CD4-positive, alpha-beta T cell treated with Interleukin-1 beta for 1 hour (primary cell): ENCODE results near the gene NOL4L.
"Not testable (repeated sequence)": the region's sequence is repeated elsewhere in the genome, so short reads cannot be mapped to it uniquely, and the experiment has no call there.

ENCODE experiments used
- DNase-seq, 2 donors: peaks; one replicate each; pipeline ENCODE4 v3.0.0-alpha.2; 2020 to 2022

NOL4L gene

DNA sequence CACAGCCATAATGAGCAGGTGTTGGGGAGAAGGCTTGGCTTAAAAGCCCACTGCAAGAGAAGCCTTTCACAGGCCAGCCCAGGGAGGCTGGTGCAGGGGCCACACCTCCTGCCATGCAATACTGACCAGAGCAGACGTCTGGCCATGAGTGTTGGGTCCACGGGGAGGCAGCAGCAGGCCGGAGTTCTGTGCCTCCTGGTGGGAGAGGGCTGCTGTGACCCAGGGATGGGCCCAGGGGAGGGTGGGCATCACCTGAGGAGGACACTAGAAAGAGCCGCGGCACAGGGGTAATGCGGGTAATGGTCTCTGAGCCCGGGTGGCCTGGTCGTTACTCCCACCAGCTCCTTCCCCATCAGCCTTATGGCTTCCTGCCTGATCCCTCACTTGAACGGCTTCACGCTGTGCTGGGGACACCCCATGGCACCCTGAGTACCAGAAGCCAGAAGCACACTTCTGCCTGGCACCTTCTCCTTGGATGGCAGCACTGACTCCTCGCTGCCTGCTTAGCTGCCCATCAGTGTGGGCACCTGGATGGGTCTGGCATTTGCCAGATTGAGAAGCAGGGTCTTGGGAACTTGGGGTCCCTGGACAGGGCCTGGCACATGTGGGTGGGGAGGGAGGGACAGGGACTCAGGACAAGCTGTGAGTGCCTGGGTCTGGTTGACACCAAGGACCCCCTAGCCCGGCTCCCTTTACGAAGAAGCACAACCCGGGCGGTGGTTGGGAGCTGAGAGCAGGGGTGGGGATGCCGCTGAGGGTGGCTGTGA lies 118.2 kb downstream of the NOL4L start:
- DNase-seq: no peak

DNA sequence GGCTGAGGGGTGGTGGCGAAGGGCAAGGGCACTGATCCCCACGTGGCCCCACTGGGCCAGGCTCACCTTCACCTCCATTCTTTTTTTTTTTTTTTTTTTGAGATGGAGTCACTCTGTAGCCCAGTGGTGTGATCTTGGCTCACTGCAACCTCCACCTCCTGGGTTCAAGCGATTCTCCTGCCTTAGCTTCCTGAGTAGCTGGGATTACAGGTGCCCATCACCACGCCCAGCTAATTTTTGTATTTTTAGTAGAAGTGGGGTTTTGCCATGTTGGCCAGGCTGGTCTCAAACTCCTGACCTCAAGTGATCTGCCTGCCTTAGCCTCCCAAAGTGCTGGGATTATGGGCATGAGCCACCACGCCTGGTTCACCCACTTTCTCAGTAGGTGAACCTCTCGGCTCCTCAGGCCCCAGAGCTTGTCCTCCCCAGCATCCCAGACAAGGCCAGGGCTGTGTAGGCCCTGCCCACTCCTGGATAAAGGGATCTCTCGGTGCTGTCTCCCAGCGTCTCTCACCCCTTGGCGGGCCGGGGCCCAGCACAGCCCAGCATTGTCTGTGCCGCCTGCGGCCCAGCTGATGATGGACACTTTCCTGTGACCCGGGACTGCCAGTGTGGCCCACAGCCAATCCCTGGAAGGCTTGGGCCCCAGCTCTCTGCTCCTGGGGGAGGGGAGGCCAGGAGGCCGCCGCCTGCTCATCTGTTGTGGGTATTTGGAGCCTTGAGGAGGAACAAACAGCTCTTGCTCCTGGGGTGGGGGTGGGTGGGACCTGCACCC lies 119.0 kb downstream of the NOL4L start:
- DNase-seq: not testable (repeated sequence)

DNA sequence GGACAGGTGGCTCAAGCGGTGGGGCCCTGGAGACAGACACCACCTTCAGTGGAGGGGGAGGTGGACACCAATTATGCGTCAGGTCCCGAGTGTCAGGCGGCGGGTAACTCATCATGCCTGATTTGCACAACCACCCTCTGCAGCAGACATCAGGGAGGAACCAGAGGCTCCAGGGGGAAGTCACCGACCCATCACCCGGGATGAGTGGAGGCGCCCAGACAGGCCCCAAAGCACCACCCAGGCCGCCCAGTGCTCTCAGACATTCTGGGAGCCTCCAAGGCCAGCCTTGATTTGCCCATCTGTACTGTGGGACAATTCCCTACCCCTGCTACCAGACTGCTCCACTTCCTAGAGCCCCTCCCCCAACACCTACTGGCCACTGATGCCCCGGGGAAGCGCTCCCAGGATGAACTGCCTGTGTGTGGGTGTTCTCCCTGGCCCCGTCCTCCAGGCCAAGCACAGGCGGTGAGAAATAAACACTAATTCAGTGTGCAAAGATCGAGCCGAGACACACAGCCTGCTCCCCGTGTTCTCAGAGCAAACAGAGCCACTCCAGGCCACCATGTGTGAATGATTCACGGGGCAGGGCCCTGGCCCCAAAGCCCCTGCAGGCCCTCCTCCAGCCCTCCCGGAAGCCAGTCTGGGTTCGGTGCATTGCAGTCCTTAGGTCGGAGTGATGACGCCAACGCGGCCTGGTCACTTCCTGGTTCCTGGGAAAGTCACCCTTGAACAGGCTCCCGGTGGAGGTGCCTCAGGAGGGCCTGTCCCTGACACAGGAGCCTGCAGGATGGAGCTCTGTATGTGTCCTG lies 119.8 kb downstream of the NOL4L start:
- no peak for DNase-seq

DNA sequence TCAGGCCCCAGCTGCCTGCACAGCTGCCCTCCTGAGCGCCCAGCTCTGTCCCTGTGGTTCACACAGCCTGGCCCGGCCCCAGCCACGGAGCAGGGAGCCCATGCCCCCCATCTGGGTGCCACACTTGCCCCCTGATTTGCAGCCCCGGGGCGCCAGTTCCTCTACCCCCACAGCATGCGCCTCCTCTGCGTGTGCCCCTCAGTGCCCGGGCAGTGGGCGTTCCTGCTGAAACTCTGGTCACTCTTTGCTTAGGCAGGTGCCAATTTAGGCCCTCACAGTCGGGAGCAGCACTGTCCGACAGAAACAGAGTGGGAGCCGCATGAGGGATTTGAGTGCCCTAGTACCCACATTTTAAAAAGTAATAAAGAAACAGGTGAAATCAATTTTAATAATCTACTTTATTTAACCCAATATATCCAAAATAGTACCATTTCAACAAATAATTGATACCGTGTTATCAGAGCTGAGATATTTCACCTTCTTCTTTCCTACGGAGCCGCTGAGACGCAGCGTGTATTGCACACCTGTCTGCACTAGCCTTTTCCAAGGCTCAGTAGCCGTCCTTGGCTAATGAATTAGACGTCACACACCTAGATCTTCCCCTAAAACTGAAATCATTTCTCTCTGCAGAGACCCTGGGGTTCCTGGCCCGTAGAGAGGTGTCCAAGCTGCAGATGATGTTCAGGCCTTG lies 120.6 kb downstream of the NOL4L start:
- no peak for DNase-seq

DNA sequence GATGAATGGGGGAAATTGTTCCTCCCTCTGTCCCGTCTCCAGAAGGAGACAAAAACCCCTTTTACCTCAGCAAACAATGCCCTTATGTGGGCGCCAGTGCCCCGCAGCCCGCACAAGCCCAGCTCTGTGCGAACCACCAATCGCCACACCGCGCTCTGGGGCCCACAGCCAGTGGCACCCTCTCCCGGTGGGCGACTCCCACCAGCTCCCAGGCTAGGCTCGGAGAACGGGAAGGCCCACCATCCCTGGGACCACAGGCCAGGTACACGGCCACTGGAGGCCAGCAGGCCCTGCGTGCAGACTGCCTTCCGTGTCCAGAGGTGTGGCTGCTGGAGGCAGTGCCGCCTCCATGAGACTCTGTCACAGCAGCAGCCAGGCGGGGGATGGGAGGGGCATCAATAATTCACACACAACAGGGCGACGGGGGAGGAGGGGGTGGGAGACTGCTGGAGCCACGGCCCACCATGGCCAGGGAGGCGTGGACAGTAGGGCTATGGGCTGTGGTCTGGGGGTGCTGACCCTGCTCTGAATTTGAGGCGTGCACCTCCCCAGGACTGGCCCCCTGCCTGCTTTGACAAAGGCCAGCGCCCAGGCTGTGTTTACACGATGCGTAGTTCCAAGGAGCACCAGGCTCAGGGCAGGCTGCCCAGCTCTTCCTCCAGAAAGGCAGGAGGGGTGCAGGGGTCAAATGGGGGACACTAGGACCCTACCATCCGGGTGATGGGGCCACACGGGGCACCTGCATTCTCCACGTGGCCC lies 121.3 kb downstream of the NOL4L start:
- no peak for DNase-seq

DNA sequence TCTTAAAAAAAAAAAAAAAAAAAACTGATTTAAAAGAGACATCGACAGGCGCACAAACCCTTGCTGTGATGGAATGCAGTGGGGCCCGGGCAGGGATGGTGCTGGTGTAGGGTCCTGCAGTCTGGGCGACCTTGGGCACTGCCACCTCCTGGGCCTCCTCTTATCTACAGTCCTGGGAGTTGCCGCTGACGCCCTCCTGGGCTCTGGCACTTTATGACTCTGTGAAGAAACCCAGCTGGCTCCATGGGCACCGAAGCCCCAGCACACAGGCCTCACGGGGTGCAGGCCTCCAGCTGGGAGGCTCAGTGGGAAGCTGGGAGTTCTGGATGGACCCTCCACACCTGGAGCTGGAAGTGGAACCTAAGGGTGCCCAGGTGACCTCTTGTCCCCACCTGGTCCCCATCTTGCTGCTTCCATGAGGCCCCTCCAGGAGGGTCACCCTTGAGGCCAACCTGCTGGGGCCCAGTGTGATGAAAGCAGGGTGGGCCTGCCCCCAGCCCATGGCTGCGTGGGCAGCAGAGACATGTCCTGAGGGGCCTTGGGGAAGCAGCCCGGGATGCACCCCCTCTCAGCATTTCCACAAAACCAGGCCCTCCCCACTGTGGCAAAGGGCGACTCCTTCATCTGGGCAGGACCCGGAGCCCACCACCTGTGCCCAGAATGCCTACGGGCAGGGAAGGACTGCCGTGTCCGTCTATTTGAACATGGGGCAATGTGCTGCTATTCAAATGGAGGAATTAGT lies 122.1 kb downstream of the NOL4L start:
- no peak for DNase-seq

DNA sequence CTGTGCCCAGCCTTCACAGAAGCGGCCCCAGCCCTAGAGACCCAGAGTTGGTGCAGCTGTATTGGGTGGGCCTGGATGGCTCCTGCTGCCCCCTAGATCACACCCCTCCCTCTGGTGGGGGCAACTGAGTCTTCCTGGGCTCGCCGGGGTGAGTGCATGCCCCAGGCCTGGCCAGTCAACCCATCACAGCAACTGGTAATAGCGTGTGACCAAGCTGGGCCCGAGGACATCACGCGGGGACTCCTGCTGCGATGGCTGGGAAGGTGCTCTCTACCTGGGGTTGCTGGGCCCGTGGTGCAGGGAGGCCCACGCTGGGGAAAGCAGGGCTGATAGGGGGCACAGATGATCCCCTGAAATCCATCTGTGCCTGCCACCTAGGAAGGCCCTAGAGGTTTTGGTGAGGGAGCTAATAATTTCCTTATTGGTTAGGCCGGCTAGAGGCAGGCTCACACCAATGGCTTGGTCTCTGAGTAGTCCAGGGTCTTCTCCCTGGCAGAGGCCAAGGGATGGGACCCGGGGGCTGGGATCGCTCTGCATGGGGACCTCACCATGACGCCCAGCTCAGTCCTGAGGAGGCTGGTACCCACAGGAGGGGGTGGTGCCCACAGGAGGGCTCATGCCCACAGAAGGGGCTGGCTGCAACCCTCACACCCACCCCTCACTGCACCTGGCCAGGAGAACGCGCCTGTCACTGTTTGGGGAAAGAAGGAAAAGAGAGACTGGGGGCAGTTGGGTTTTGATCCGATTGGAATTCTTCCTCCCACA lies 123.1 kb downstream of the NOL4L start:
- DNase-seq: no peak

DNA sequence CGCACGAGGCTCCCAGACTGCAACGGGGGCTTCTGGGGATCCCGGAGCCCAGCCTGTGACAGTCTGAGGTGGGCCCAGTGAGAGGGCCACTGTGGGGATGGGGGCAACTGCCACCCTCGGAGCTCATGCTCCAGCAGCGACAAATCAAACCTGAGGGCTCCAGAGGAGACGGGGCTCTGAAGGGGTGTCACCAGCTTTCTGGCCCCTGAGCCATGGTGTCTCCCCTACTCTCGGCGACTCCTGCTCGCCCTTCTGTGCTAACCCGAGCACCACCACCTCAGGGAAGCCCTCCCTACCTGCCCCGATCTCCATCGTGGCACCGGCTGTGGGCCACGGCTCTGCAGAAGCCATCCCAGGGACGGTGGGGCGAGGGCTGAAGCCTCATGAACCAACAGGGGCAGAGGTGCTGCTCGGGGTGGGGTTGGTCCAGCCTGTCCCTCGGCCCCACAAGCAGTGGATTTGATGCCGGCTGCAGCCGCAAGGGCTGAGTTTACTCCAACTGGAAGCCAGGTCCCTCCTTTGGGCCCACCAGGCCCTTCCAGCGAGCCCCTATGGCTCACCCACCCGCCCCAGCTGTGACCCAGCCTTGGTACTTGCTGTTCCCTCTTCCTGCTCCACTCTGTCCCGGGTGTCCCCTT lies 124.3 kb downstream of the NOL4L start:
- no peak for DNase-seq

DNA sequence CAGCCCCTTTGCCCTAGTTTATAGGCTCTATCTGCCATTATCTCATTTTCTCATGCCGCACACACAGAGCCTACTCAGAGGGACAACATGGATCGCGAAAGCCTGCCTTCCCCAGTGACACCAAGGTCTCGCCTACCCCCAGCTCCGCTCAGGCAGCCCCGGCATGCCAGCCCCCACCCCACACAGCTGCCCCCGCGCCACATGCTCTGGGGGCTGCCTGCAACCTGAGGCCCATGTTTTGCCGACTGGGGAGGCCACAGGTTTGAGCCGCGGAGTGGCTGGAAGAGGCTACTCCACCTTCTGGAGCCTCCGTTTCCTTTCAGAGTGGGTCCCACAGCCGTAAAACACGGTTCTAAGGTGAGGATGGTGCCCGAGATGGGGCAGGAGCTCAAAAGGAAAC lies 124.9 kb downstream of the NOL4L start:
- DNase-seq: no peak

DNA sequence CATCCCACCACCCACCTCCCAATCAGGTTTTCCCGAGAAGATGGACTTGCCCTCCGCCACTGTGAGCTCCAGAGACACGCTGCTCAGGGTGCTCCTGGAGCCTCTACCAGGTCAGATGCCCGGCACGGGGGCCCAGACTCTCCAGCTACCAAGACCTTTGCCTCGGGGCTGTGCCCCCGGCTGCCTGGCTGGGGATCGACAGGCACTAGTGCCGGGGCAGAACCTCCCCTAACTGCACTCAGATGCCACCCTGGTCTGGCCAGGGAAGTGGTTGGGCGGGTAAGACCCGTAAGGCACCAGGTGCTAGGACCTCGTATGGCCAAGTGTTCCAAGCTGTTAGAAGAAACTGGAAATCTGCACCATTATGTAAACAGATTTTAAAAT lies 126.3 kb downstream of the NOL4L start:
- no peak for DNase-seq

DNA sequence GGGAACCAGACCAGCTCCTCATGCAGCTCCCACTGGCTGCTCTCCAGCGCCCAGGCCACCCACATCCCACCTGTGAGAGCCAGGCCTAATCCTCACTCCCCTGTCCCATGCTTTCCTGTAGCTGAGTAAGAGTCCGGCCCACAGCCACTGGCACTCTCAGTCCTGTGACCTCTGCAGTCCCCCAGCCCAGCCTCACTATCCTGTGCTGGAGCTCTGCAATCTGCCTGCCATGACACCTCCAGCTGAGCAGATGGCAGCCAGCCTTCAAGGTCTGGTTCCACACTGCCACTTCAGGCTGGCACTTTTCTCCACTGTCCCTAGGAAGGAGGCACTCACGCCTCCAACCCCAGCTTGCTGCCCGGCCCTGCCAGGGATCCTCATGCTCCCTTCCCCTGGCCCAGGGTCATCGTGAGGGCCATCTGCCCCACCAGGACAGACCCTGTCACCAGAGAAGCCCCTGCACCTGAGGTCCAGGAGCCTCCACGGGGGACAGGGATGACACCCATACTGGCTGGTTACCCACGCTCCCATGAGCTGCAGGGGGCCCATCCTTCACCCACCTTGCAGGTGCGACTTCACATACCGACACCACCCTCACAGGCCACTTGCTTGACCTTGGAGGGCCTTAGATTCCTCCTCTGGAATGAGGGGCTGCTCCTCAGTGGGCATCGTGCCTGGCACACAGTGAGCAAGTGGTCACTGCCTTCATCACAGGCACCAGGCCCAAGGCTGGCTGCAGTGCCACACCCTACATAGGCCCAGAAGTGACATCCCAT lies 126.9 kb downstream of the NOL4L start:
- no peak for DNase-seq

DNA sequence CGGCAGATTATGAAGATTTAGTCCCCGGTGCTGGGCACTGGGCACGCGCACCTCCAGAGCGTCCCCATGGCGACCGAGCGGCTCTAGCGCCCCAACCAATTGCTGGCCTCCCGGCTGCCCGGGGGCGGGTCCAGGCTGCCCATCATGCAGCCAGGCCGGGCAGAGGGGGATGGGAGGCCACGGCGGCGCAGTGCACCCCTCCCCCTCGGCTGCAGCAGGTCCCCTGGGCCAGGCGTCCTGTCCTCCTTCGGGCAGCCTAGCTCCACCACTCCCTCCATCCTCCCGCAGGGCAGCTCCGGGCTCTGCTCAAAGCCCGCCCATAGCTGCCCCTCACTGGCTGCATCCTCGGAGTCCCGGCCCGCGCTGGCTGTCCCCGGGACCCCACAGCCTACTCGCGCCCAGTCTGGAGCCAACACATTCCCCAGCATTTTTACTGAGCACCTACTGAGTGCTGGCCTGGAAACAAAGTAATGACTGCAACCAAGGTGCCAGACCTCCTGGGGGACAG lies 127.6 kb downstream of the NOL4L start:
- no peak for DNase-seq

DNA sequence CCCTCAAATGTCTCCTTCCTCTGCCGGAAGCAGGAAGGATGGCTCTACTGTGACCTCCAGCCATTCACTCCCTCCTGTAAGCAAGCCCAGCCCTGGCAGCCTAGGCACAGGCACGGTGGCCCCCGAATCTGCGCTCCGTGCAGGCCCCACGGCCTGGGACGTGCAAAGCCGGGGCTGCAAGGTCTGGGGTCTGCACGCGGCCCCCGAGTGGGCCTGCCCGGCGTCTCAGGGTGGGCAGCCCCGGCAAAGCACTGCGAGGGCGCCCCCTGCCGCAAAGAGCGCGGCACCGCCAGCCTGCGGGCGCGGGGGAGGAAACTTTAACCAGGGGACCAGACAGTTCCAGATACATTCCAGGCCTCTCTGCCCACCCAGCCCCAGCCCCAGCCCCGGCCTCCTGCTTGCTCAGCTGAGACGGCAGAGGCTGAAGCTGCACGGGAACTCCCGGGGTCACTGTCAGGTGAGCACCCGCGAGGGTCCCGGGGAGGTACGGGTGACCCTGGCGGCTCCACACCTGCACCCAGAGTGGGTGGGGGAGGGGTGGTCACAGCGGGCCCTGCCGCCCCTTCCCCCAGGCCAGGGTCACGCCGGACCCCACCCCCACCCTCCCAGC lies 128.2 kb downstream of the NOL4L start:
- no peak for DNase-seq

DNA sequence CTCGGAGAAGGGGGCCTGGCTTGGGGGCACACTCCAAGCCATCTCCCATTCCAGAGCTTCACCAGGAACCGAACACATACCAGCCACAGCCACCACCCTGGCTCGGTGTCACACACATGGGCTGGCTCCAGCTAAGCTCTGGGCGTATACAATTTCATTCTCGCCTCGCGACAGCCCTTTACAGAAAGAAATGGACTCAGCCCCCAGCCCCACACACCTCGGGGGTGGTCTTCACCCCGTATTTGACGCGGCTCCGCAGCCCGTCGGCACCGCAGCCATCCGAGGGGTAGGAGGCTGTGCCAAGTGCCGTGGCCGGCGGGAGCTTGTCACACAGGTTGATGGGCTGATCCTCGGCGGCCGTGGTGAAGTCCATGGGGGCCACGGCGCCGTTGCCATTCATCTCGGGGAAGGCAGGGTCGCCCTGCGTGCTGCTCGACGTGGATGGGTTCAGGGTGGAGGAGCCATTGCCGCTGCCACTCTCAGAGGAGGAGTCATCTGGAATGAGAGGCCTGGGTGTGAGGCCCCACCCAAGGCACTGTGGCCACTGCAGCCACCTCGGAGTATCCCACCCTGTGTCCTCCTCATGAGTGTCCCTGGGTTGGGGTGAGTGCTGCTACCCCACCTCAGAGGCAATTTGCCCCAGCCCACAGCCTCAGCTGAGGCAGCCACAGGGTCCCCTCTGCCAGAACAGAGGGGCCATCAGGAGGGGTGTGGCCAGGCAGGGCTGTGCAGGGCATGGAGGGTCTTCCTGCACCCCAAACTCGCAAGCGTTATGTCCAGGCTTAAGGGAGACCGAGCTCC lies 129.0 kb downstream of the NOL4L start:
- no peak for DNase-seq

DNA sequence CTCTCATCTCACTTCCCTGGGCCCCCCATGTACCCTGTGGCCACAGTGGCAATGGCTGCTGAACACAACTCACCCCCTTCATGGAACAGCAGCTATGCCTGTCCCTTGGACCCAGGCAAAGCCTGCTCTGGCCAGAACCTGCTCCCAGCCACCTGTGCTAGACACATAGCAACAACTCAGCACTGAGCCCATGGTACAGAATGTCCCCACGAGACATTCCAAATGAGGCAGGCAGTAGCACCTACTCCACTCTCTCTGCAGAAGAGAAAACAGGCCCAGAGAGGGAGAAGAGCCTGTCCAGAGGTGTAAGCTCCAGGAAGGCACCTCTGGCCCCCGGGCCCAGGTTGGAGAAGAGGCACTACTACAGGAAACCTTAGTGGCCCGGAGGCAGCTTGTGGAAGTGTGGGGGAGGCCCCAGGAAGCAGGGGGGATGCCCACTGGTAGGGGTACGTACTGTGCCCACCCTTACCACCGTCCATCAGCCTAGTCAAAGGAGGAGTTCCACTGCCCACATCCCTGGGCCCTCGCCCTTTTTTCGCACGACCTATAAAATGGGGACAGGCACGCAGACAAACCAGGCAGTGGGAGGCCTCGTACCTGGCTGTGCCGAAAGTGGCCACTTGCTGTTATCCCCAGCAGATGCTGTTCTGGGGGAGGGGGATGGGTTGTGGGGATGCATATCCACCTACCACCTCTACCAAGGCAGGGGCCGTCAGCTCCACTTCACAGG lies 129.8 kb downstream of the NOL4L start:
- DNase-seq: no peak

DNA sequence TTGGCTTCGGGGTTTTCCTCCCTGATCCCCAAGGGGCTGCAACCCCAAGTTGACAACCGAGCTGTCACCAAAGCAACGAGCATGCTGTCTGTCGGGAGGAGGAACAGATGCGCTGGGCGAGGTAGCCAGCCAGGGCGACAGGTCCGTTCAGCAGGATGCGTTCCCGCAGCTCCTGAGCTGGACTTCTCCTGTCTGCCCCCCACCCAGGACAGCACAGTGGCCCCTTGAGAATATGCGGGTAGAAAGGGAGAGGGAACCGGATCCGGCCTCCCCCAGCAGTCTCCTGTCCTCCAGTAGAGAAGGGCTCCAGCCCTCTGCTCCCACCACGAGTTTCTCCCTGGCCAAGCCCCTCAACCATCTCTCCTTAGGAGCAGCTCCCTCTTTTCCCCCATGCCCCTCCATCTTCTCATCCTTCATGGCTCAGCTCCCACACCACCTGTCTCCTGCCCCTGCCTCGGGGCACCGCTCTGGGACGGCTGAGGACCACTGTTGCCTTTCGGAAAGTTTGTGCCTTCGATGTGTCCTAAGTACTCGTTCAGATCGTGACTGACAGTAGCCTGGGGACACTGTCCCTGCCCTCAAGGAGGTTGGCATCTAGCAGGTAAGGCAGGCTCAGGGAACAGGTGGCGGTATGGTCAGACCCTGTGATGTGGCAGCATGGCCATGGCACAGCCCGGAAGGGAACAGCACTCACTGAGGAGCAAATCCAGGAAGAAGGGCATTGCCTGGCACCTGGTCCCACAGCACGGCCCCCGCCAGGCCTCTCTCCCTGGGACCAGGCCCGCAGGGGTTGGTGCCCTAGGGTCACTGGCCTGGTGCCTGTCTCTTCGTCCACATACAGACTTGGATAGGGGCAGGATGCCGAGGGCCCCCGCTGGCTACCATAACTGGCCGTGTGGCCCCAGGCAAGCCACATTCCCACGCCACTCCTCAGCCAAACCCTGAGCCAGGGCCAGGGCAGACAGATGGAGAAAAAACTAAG lies 130.7 kb downstream of the NOL4L start:
- DNase-seq: no peak
